COLO668 (cell line): ENCODE measurements around the gene HIVEP3.

Experiments
- DNase-seq: peaks from one replicate; lab custom pipeline; 2025; ENCODE audit not compliant: unreplicated experiment; lab: John Stamatoyannopoulos, UW

The HIVEP3 gene

GRCh38 chr1:41479000-41479807, 439.5 kb downstream of the HIVEP3 start:
- no peak for DNase-seq

GRCh38 chr1:41478118-41478748, 440.5 kb downstream of the HIVEP3 start:
- DNase-seq = no peak

- DNase-seq = no peak
Observed at GRCh38 chr1:41476807-41477361, 441.8 kb downstream of the HIVEP3 start.

- no peak for DNase-seq
Observed at GRCh38 chr1:41475859-41476567, 442.7 kb downstream of the HIVEP3 start.

- DNase-seq = no peak
Observed at GRCh38 chr1:41475346-41475745, 443.4 kb downstream of the HIVEP3 start.

- DNase-seq = no peak
Observed at GRCh38 chr1:41474490-41475271, 444.0 kb downstream of the HIVEP3 start.

- DNase-seq = no peak
Observed at GRCh38 chr1:41473738-41474362, 444.9 kb downstream of the HIVEP3 start.

GRCh38 chr1:41471658-41472057, 447.1 kb downstream of the HIVEP3 start:
- DNase-seq = no peak

- peak; percentile 32 for DNase-seq
Observed at GRCh38 chr1:41469706-41470105, 449.0 kb downstream of the HIVEP3 start.

- peak; percentile 49 for DNase-seq
Observed at GRCh38 chr1:41468122-41468762, 450.5 kb downstream of the HIVEP3 start.

GRCh38 chr1:41467673-41468072, 451.0 kb downstream of the HIVEP3 start:
- DNase-seq = peak; percentile 47

GRCh38 chr1:41466146-41466545, 452.6 kb downstream of the HIVEP3 start:
- DNase-seq = peak; percentile 87

- DNase-seq = no peak
Observed at GRCh38 chr1:41465741-41466140, 453.0 kb downstream of the HIVEP3 start.

GRCh38 chr1:41464885-41465284, 453.8 kb downstream of the HIVEP3 start:
- no peak for DNase-seq

GRCh38 chr1:41463516-41463915, 455.2 kb downstream of the HIVEP3 start:
- no peak for DNase-seq

GRCh38 chr1:41462680-41463004, 456.1 kb downstream of the HIVEP3 start:
- DNase-seq = peak; percentile 43

- DNase-seq = no peak
Observed at GRCh38 chr1:41461790-41462679, 456.7 kb downstream of the HIVEP3 start.

- DNase-seq = no peak
Observed at GRCh38 chr1:41456847-41457540, 461.7 kb downstream of the HIVEP3 start.
